Thyroid gland (tissue), 4 donors: ENCODE results near the gene COX7A1.

Experiments
- POLR2A ChIP-seq, 2 donors: fragments of 450-650 bp; IDR thresholded peaks; one replicate each; pipeline ENCODE4 v1.6.1; 2017; ENCODE audit warnings: antibody characterized with exemption in 2 of 2, mild to moderate bottlenecking in 2 of 2, moderate library complexity in 1 of 2
- TF ChIP-seq, protein P1 (sequence below), 6 experiments: fragments of 200-600 bp in 3 of 6; fragments of 450-650 bp in 3 of 6; sonication (generic) in 3 of 6; IDR thresholded peaks; one replicate each; pipeline ENCODE4 v1.5.1; 2016 to 2019; ENCODE audit warnings: antibody characterized with exemption in 6 of 6, mild to moderate bottlenecking in 2 of 6, inconsistent platforms in 1 of 6, moderate library complexity in 1 of 6

DNA sequence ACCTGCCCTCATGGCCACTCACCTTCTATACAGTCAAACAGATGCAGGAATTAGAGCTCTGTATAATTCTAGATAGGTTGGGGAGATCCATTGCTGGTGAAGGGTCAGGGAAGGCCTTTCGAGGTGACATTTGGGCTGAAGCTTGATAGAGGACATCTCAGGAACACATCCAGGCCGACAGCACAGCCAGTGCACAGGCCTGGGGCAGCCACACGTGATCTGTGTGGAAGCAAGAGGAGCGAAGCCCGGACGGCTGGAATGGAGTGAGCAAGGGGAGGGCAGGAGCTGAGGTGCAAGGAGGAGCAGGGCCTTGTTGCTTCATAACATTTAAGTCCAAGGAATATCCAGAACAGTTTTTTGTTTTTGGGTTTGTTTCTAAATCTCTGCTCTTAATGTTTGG is 45.8 kb downstream of the COX7A1 start:
- TF ChIP-seq, protein P1, sequence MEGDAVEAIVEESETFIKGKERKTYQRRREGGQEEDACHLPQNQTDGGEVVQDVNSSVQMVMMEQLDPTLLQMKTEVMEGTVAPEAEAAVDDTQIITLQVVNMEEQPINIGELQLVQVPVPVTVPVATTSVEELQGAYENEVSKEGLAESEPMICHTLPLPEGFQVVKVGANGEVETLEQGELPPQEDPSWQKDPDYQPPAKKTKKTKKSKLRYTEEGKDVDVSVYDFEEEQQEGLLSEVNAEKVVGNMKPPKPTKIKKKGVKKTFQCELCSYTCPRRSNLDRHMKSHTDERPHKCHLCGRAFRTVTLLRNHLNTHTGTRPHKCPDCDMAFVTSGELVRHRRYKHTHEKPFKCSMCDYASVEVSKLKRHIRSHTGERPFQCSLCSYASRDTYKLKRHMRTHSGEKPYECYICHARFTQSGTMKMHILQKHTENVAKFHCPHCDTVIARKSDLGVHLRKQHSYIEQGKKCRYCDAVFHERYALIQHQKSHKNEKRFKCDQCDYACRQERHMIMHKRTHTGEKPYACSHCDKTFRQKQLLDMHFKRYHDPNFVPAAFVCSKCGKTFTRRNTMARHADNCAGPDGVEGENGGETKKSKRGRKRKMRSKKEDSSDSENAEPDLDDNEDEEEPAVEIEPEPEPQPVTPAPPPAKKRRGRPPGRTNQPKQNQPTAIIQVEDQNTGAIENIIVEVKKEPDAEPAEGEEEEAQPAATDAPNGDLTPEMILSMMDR (IDR thresholded peaks at IDR 0.05): no peak
- no peak for TF ChIP-seq POLR2A (IDR thresholded peaks at IDR 0.05)
